Measurements from ENCODE around the gene LRRC70.

The LRRC70 gene

DNA sequence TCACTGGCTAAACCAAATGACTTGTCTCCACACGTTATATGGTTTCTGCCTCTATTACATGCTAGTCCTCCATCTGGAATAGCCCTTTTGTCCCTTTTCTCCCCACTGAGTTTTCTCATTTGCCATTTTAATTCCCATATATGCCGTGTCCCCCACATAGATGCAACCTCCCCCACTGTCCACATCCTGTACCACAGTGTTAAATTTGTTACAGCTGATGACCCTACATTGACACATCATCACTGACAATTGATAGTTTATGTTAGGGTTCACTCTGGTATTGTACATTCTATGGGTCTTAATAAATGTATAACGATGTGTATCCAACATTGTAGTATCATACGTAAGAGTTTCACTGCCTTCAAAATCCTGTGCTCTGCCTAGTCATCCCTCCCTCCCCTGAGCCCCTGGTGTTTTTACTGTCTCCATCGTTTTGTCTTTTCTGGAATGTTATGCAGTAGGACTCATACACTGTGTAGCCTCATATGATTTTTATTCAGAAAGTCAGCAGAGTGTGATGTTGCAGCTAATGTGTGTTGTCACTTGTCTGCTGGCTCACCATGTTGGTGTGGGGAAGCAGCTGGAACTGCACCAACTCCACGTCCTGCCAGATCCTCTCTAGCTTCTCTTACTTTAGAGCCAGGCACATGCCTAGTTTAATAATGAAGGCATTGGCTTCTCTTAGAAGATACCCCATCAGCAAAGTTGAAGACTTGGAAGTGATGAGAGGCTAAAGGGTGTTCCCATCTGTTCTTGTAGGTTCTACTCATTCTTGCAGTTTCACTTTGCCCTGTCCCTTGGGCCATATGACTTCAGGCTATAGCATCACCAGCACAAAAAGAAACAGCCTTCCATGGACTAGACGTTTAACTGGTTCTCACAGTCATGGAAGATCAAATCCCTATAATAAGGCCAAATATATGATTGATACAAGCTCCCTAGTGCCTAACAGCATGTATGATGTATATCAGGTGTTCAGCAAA lies 30.2 kb downstream of the LRRC70 start:
- no peak overlapping the region for H3K4me3 ChIP-seq (ENCODE audit: control insufficient read depth, low read depth, low read length)
- DNase-seq (ENCODE audit: low read depth) = peak; percentile 6
- TF ChIP-seq CTCF (conservative IDR thresholded peaks at IDR 0.05; ENCODE audit: control insufficient read depth, insufficient read depth, low read depth, low read length) = no peak

DNA sequence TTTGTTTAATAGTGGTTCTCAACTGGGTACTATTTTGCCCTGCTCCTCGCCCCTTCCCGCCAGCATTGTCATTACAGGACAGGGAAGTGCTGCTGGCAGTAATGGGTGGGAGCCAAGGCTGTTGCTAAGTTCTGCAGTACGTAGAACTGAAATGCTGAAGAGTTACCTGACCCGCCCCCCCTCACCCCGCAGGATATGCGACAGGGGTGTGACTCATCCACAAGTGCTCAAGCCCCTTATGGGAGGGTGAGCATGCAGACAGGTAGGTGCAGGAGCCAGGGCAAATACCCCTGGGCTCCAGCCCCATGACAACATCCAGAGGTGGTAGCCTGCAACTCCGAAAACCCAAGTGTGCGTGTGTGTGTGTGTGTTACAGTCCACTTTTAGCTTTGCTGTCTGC lies 35.7 kb downstream of the LRRC70 start:
- H3K4me3 ChIP-seq (ENCODE audit: control insufficient read depth, low read depth, low read length) = no peak overlapping the region
- no peak for TF ChIP-seq CTCF (conservative IDR thresholded peaks at IDR 0.05; ENCODE audit: control insufficient read depth, insufficient read depth, low read depth, low read length)
- no peak for DNase-seq (ENCODE audit: low read depth)

GRCh38 chr5:62616615-62617277 lies 38.1 kb downstream of the LRRC70 start:
- no peak for DNase-seq (ENCODE audit: low read depth)
- no peak overlapping the region for H3K4me3 ChIP-seq (ENCODE audit: control insufficient read depth, low read depth, low read length)
- TF ChIP-seq CTCF (conservative IDR thresholded peaks at IDR 0.05; ENCODE audit: control insufficient read depth, insufficient read depth, low read depth, low read length) = no peak

GRCh38 chr5:62617943-62618342 lies 39.3 kb downstream of the LRRC70 start:
- no peak for TF ChIP-seq CTCF (conservative IDR thresholded peaks at IDR 0.05; ENCODE audit: control insufficient read depth, insufficient read depth, low read depth, low read length)
- H3K4me3 ChIP-seq (ENCODE audit: control insufficient read depth, low read depth, low read length) = no peak overlapping the region
- no peak for DNase-seq (ENCODE audit: low read depth)

DNA sequence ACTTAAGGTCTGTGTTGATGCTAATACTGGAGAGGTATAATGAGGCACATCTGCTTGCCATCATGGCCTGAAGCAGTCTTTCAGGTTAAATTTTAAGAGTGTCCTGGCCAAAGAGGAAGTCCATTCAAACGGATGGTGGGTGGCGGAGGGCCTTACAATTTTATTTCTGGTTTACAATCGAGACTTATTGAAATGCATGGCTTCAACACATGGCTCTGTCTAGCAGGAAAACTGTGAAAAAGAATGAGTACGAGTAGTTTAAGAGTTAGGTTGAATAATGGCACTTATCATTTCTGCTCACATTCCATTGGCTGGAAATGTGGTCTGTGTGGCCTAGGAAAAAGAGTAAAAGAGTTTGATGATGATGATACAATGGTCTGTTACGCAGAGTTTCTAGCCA lies 42.1 kb downstream of the LRRC70 start:
- TF ChIP-seq CTCF (conservative IDR thresholded peaks at IDR 0.05; ENCODE audit: control insufficient read depth, insufficient read depth, low read depth, low read length) = no peak
- no peak for DNase-seq (ENCODE audit: low read depth)
- no peak overlapping the region for H3K4me3 ChIP-seq (ENCODE audit: control insufficient read depth, low read depth, low read length)

GRCh38 chr5:62621280-62621679 lies 42.7 kb downstream of the LRRC70 start:
- H3K4me3 ChIP-seq (ENCODE audit: control insufficient read depth, low read depth, low read length) = no peak overlapping the region
- DNase-seq (ENCODE audit: low read depth) = no peak
- no peak for TF ChIP-seq CTCF (conservative IDR thresholded peaks at IDR 0.05; ENCODE audit: control insufficient read depth, insufficient read depth, low read depth, low read length)

All from fibroblast of mammary gland (primary cell).